ENCODE data around the gene CEP170B. TPM values are rescaled to one million over a fixed set of nuclear protein-coding genes. Genes with fewer than 3 reads are reported as not detected.

Gene CEP170B
- total and polyA plus RNA-seq, 7 donors = 2.0 to 15.7 (median 6.3) TPM

DNA sequence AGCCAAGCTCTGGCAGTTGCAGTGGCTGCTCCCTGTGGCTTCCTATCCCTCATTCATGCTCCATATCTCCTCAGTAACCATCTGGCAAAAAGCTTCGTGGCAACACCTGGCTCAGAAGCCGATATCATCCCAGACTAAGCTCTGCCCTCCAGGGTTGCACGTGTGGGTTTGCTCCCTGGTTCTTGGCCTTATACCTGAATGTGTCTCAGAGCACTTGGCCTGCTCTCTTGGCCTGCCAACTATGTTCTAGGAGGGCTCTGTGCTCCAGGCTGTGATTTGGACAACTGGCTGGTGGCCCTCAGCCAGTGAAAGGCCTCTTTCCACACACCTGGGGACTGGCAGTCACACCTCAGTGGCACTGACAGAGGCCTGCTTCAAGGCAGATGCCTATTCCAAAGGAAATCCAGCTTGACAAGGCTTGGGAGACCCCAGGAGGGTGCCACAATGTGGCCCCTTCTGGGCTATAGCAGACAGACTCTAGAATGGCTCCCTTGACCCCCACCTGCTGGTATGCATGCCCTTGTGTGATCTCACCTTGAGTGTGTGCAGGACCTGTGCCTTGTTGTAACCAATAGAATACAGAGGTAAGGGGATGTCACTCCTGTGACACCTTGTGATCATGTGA is 70.1 kb downstream of the CEP170B start:
- H3K4me1 ChIP-seq = no peaks in the 10 kb centered on the region
- 51 to 66% (median 59%) methylated on average over 3 of the region's 3 CpGs for WGBS, 3 donors
- H3K36me3 ChIP-seq (ENCODE audit: insufficient read depth in 1 of 2, low read depth in 1 of 2) = no peaks in the 10 kb centered on the region
- no peak for DNase-seq
- no peak for ATAC-seq
- H3K27me3 ChIP-seq (ENCODE audit: insufficient read depth in 3 of 3, low read length in 2 of 3) = peaks cover 0 to 60% (median 9%) of the 10 kb centered on the region in 3 donors
- no peaks in the 10 kb centered on the region for H3K9me3 ChIP-seq
- intact Hi-C loops (cut with DNase I) = no loop called here
- H3K4me3 ChIP-seq = no peak overlapping the region
- TF ChIP-seq CTCF (IDR thresholded peaks at IDR 0.05) = no peak
- no peak overlapping the region for H3K27ac ChIP-seq

DNA sequence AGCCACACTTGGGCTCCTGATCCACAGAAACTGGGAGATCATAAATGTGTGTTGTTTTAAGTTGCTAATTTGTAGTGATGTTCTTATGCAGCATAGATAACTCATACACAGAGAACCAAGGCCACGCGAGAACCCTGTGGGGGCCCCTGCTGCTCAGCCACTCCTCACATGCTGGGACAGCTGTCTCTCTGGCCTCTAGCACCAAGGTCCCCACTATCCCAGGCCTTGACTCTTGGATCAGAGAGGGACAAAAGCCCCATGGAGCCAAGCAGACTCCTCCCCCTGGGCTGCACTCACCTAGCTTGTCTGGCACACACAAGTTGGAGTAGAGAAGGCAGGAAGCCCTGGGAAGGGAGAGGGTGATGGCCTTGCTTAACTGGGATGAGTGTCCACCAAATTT is 70.9 kb downstream of the CEP170B start:
- no peak for DNase-seq
- Histone ChIP-seq H3K27ac (no peak overlapping the region), H3K36me3 (ENCODE audit: insufficient read depth in 1 of 2, low read depth in 1 of 2) (no peaks in the 10 kb centered on the region), H3K9me3 (no peaks in the 10 kb centered on the region), H3K4me3 (no peak overlapping the region), H3K27me3 (ENCODE audit: insufficient read depth in 3 of 3, low read length in 2 of 3) (peaks cover 0 to 55% (median 10%) of the 10 kb centered on the region in 3 donors), H3K4me1 (no peaks in the 10 kb centered on the region)
- intact Hi-C loops (cut with DNase I) = no loop called here
- 39 to 93% (median 63%) methylated on average over 2 of the region's 2 CpGs for WGBS, 3 donors
- no peak for TF ChIP-seq CTCF (IDR thresholded peaks at IDR 0.05)
- ATAC-seq = no peak

GRCh38 chr14:104936361-104937155 is 71.5 kb downstream of the CEP170B start:
- no peak for DNase-seq
- 67 to 85% (median 75%) methylated on average over 10 of the region's 10 CpGs for WGBS, 3 donors
- peaks cover 0 to 58% (median 10%) of the 10 kb centered on the region in 3 donors for H3K27me3 ChIP-seq (ENCODE audit: insufficient read depth in 3 of 3, low read length in 2 of 3)
- intact Hi-C loops (cut with DNase I) = no loop called here
- H3K9me3 ChIP-seq = no peaks in the 10 kb centered on the region
- ATAC-seq = no peak
- H3K4me1 ChIP-seq = no peaks in the 10 kb centered on the region
- no peaks in the 10 kb centered on the region for H3K36me3 ChIP-seq (ENCODE audit: insufficient read depth in 1 of 2, low read depth in 1 of 2)
- no peak overlapping the region for H3K27ac ChIP-seq
- no peak overlapping the region for H3K4me3 ChIP-seq
- no peak for TF ChIP-seq CTCF (IDR thresholded peaks at IDR 0.05)

DNA sequence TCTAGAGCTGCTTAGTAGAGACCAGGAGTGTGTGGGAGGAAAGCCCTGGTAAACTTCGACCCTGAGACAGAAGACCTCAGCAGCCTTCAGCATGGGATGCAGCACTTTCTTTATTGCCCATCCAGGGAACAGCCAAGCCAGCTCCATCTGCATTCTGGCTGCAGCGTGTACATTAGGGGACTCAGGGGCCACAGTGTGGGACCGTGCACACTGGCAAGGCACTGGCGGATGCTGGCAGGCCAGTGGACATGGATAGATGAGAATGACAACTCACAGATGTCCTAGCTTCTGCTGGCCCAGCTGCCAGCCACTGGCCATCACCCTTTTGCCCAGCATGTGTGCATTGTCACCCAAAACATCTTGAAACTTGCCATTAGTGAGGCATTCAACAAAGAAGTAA is 72.1 kb downstream of the CEP170B start:
- intact Hi-C loops (cut with DNase I) = no loop called here
- Histone ChIP-seq H3K4me1 (no peaks in the 10 kb centered on the region), H3K27me3 (ENCODE audit: insufficient read depth in 3 of 3, low read length in 2 of 3) (peaks cover 0 to 53% (median 7%) of the 10 kb centered on the region in 3 donors), H3K36me3 (ENCODE audit: insufficient read depth in 1 of 2, low read depth in 1 of 2) (no peaks in the 10 kb centered on the region), H3K4me3 (no peak overlapping the region), H3K9me3 (no peaks in the 10 kb centered on the region), H3K27ac (no peak overlapping the region)
- no peak for ATAC-seq
- WGBS, 3 donors = 48 to 66% (median 65%) methylated on average over 4 of the region's 4 CpGs
- no peak for DNase-seq
- TF ChIP-seq CTCF (IDR thresholded peaks at IDR 0.05) = no peak

Data from psoas muscle (tissue), 8 donors.